Brain microvascular endothelial cell (primary cell): ENCODE data around the gene MTMR2.

Source experiments
- DNase-seq: peaks from one replicate; pipeline ENCODE4 v3.0.0-alpha.2; 2020
- H3K27ac ChIP-seq: fragments of 250-450 bp; sonication (Bioruptor Pico); 2 replicates; pipeline ENCODE4 v1.5.1; 2020; ENCODE audit warnings: mild to moderate bottlenecking, moderate library complexity
- H3K27me3 ChIP-seq: fragments of 250-450 bp; sonication (Bioruptor Pico); replicated peaks from 2 replicates; pipeline ENCODE4 v1.5.1; 2020; ENCODE audit warnings: mild to moderate bottlenecking
- H3K36me3 ChIP-seq: fragments of 250-450 bp; sonication (Bioruptor Pico); replicated peaks from 2 replicates; pipeline ENCODE4 v1.5.1; 2020; ENCODE audit warnings: mild to moderate bottlenecking
- H3K4me3 ChIP-seq: 2 replicates; pipeline ENCODE4 v1.5.1; 2011; ENCODE audit warnings: low read depth, mild to moderate bottlenecking, control low read depth, low read length, moderate library complexity
- in situ Hi-C: cut with HindIII; loops from 2 replicates; pipeline ENCODE4 v1.10.0; 2017; ENCODE audit warnings: low sequenced_read_pairs, low pct_ligation_motif_present
- TF ChIP-seq, protein P1 (sequence below): IDR thresholded peaks from 2 replicates; pipeline ENCODE4 v1.5.1; 2011; ENCODE audit warnings: low read depth, mild to moderate bottlenecking, moderate library complexity, low read length, control low read depth, inconsistent platforms; ENCODE audit errors: missing control alignments

MTMR2 gene

DNA sequence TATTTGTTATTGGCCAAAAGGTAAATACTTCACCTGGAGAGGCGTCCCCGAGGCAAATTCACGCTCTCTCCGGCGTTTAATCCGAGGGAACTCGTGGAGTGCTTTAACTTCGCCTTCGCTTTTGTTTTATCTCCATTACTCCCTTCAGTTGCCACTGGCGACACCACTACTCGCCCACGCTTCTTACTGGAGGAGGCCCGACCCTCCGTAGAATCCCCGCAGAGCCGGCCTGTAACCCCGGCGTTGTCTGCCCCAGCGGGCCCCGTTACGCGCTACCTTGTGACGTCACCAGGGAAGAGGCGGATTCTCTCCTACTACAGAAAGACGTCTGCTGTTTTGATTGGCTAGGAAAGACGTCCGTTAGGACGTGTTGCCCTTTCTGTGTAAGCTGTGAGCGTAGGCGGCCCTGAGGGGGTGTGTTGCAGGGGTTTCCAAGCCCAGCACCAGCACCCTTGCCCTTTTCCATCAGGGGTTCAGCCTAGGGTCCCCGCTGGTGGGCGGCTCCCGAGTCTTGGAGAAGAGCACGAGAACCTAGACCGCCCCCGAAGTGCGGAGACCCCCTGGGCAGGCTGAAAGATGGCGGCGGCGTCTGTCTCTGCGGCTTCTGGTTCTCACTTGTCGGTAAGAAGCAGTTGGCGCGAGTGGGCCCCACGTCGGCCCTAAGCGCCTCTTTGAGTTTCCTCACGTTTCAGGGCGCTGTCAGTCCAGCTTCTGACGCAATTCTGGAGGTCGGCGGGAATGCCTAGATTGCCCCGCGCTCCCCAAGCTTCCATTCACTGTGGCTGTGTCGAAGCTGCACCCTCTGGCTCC is 133.6 kb downstream of the MTMR2 start, which contains the start of gene CEP57:
TSS of gene CEP57 (plus strand) at position 376 of the 810 bp plus-strand sequence. CDS start at position 577, 201 bp downstream.
- DNase-seq, result peak; percentile 99
- Histone ChIP-seq H3K27me3 (no peaks in the 10 kb centered on the region), H3K36me3 (peaks cover 7% of the 10 kb centered on the region), H3K4me3 (peak within 1 kb of the TSS; percentile 94), H3K27ac (peak within 1 kb of the TSS; percentile 99)
- in situ Hi-C loops, result no loop called here
- TF ChIP-seq, protein P1, sequence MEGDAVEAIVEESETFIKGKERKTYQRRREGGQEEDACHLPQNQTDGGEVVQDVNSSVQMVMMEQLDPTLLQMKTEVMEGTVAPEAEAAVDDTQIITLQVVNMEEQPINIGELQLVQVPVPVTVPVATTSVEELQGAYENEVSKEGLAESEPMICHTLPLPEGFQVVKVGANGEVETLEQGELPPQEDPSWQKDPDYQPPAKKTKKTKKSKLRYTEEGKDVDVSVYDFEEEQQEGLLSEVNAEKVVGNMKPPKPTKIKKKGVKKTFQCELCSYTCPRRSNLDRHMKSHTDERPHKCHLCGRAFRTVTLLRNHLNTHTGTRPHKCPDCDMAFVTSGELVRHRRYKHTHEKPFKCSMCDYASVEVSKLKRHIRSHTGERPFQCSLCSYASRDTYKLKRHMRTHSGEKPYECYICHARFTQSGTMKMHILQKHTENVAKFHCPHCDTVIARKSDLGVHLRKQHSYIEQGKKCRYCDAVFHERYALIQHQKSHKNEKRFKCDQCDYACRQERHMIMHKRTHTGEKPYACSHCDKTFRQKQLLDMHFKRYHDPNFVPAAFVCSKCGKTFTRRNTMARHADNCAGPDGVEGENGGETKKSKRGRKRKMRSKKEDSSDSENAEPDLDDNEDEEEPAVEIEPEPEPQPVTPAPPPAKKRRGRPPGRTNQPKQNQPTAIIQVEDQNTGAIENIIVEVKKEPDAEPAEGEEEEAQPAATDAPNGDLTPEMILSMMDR, result no peak

DNA sequence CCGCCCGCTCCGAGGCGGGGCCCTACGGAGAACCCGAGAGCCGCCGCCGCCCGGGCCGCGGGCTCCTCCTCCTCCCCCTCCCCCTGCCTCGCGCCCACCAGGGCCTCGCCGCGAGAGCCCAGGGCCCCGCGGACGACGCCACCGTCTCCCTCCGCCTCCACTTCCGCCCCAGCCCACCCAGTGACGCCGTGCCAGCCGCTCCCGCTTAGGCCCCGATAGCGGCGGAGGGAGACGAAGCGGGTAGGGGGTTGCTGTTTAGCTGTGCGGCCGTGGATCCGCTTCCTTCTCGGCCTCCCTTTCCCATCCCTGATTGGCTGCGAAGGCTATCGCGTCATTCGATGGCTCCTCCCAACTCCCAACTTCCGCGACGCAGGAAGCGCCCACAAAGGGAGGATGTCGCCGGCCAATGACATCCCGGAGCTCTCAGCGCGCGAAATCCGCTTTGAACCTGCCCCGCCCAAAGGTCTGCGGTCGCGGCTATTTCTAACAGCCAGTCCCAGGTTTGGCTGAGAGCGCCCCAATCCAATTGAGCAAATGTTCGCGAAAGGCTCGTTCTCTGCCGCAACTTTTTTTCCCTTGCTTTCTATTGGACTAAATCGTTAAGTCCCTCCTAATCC is 134.3 kb downstream of the MTMR2 start, which contains the start of gene FAM76B:
TSS of gene FAM76B (minus strand) at position 277 of the 617 bp plus-strand sequence. CDS start 304 bp downstream, outside the sequence.
- in situ Hi-C loops, result no loop called here
- H3K36me3 ChIP-seq, result peaks cover 7% of the 10 kb centered on the region
- TF ChIP-seq, protein P1, result no peak
- peak; percentile 97 for DNase-seq
- H3K4me3 ChIP-seq, result peak within 1 kb of the TSS; percentile 94
- H3K27me3 ChIP-seq, result no peaks in the 10 kb centered on the region
- H3K27ac ChIP-seq, result peak within 1 kb of the TSS; percentile 99

DNA sequence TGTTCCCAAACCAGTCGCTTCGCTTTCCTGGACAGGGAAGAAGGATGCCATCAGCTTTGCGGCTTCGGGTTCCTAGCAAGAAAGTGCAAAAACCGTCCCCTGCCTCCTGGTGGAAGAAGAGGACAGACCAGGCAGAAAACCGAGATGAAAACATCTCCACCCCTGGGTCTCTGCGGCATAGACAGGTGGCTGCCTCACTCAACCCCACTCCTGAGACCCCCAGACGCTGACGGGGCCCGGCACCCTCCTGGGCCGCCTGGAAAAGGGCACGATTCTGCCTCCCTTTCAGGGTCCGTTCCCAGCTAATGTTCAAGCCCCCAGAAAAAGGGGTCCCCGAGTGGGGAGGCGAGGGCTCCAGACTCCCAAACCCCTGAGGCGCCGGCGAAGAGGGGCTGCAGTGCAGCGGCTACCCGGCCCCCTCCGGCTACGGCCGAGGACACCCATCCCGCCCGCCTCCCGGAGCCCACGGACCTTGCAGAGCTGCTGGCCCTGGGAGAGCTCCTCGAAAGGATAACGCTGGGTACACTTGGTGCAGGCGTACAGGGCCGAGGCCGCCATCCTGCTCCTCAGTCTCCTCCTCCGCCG is 134.9 kb downstream of the MTMR2 start:
- TF ChIP-seq, protein P1, result peak; percentile 68
- Histone ChIP-seq H3K27ac (peak overlapping the region; percentile 99), H3K4me3 (peak overlapping the region; percentile 94), H3K27me3 (no peaks in the 10 kb centered on the region), H3K36me3 (peaks cover 10% of the 10 kb centered on the region)
- peak; percentile 39 for DNase-seq
- in situ Hi-C loops, result no loop called here
